ENCODE results near the gene CMTM6.
A peak's percentile ranks its signal among the peaks of the same experiment; 100 is the strongest.
"Not testable (repeated sequence)": the region's sequence is repeated elsewhere in the genome, so short reads cannot be mapped to it uniquely, and the experiment has no call there.

CMTM6 gene

GRCh38 chr3:32463415-32463814 lies 39.2 kb downstream of the CMTM6 start:
- DNase-seq, result not testable (repeated sequence)

DNA sequence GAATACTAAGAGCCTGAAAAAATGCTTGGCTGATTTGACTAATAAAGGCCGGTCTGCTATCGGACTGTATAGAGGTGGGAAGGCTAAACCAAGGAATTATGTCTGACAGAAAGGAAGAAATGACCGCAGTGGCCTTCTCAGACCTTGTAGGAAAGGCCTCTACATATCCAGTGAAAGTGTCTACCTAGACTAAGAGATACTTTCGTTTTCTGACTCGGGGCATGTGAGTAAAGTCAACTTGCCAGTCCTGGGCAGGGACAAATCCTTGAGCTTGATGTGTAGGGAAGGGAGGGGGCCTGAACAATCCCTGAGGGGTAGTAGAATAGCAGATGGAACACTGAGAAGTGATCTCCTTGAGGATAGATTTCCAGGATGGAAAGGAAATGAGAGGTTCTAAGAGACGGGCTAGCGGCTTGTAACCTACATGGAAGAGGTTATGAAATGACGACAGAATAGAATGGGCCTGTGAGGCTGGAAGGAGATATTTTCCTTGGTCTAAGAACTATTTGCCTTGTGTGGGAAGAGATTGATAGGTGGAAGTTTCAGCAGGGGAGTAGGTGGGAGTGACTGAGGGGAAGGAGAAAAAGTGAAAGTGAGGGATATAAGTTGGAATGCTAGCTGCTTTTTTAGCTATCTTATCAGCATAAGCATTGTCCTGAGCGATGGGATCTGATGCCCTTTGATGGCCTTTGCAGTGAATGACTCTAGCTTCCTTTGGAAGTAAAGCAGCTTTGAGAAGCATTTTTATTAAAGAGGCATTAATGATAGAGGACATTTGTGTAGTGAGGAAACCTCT lies 40.3 kb downstream of the CMTM6 start:
- not testable (repeated sequence) for DNase-seq

- not testable (repeated sequence) for DNase-seq
Observed at GRCh38 chr3:32460817-32461496, 41.7 kb downstream of the CMTM6 start.

- peak; percentile 69 for DNase-seq
Observed at GRCh38 chr3:32460031-32460749, 42.5 kb downstream of the CMTM6 start.

DNA sequence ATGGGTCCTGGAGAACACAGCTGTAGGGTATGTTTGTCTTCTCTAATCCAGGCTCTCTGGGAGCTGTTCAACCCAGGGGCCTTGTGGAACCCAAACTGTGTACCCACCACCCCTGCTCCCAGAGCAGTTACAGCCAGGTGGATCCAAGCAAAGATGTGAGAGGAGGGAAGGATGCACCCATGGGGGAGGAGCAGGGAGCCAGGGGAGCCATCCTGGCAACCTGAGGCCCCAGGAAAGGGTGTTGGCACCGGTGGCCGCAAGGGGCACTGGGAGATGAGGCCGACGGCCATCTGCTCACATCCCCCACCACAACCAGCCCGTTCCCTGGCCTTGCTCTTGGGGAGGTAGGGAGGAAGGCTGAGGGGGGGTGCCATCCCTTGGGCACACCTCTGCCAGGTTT lies 43.2 kb downstream of the CMTM6 start:
- DNase-seq, result no peak

DNA sequence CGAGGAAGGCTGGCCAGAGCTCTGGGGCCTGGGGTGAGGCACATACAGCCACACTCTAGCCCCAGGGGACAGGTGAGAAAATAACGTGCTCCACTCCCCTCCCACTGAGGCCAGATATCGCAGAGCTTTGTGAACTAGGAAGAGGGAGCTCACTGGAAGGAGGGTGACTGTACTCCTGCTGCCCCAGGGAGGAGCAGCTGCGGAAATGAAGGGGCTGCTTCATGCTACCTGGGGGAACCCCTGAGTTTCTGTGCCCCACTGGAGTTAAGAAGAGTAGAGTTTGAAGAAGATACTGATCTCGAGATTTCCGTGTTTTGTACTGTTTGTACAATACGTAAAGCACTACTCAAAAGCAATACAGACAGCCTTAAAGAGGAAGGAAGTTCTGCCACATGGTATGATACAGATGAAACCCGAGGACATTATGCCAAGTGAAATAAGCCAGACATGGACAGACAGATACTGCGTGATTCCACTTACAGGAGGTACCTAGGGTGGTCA lies 44.6 kb downstream of the CMTM6 start:
- peak; percentile 50 for DNase-seq

DNA sequence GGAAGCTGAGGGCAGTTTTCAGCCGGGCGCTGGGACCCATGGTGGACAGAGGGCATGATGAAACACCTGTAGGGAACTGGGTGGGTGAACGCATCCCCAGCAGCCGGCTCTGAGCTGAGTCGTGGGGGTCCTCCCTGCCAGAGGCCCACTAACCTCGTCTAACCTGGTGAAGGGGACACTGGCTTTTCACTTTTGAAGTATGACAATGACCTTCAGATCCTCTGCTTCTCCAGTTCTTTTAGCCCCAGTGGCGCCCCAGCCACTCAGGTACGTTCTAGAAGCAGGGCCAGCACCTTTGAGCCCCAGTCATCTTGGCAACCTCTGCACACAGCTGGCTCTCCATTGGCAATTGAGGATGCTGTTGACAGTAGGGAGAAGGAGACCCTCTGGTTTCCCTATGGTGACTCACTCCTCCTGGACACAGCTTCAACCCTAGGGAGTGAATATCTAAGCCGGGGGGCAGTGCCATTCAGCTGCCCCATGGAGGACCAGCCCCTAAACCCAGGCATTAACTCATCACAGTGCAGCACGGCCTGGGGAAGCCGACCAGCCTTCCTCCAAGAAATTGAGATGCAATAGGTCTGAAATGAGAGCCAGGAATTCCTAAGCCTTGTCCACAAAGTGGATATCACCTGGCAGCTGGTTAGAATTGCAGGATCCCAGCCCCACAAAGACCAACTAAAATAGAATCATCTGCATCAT lies 46.1 kb downstream of the CMTM6 start:
- no peak for DNase-seq

GRCh38 chr3:32455609-32456428 lies 46.8 kb downstream of the CMTM6 start:
- DNase-seq, result no peak

DNA sequence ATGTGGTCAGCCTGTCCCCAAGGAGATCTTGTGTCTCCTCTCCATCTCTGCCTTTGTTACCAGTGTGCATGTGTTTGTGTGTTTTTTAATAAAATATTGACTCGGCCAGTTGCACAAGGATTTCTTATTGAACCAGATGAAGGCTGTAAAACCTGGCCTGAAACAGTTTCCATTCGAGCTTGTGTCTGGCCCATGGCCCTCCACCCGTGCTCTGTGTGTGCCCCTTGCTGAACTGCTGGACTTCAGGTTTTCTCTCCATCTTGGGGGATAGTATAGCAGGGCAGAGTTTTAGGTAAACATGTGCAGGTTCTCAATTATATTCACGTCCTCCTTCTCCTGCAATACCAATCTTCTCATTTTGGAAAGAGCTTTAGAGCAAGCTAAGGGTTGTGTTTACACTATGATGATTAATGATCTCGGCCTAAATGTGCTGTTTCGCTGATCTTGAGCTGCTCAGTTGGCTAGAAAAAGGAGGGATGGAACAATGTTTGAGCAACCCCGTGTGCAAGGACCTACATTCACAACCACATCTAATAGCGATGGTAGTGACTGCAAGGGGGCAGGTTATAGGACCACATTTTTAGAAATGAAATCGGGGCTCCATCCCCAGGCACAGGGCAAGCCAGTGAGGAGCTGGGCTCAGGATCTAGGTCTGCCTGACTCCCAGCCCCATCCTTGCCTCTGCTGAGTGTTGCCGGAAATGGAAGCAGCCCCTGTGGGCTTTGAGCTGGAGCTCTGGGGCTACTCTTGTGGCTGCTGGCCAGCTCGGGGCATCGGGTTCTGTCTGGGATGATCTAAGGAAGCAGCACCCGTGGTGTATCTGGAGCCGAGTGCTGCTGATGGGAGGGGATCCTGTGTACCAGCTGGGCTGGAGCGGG lies 47.7 kb downstream of the CMTM6 start:
- no peak for DNase-seq

DNA sequence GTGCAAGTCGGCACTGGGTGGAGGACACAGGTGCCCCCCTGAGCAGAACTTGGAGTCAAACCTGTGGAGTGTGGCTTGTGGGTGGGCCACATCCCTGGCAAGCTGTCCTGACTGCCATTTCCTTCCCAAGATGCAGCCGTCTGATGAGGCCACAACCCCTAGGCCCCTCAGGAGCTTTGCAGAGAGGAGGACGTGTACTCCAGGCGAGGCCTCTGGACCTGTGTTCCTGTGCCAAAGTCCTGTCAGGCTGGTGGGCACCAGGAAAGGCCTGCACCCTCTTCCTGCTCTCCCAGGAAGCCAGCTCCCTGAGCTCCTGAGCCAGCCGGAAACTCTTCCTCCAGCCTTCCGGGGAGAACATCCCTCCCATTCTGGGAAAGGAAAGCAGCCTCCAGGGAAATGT lies 48.5 kb downstream of the CMTM6 start:
- DNase-seq, result no peak

DNA sequence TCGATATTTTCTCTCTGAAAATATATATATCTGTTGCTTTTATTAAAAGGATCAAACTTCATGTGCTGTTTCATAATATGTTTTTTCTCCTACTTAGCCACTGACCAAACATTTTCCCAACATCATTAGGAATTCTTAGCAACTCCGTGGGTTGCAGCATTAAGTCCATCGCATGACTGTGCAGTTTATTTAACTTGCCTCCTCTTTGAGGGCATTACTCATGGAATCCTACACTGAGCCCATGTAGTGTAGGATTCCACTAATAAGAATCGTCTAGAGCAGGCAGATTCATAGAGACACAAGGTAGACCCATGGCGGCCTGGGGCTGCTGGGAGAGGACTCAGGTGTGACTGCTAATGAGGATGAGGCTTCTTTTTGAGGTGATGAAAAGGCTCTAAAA lies 49.3 kb downstream of the CMTM6 start:
- no peak for DNase-seq

GRCh38 chr3:32452009-32452408 lies 50.6 kb downstream of the CMTM6 start:
- DNase-seq, result no peak

- no peak for DNase-seq
Observed at GRCh38 chr3:32450992-32451659, 51.5 kb downstream of the CMTM6 start.

GRCh38 chr3:32450426-32450825 lies 52.2 kb downstream of the CMTM6 start:
- DNase-seq, result no peak

- no peak for DNase-seq
Observed at GRCh38 chr3:32449691-32450090, 53.0 kb downstream of the CMTM6 start.

GRCh38 chr3:32448686-32449474 lies 53.8 kb downstream of the CMTM6 start:
- DNase-seq, result no peak

DNA sequence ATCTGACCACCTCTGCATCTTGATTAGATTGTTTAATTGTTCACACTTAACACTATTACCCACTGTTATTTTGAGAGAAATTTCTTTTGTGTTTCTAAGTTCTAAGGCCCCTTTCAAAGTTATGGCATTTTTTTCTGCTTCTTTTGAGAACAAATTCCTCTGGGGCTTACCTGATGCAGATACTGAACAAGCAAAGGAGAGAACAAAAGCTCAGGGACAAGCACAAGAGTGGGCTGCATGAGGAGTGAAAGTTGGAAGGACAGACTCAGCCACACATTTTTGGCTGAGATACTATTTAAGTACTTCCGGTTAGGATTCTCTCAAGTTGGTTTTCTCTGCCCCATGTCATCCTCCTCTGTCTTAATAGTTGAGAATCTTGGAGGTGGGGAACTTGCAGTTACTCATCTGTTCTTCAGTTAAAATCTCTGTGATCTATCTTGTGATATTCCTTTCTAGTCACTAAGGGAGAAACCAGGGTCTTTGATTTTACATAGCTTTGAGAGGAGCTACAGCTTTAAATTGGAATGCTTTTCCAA lies 54.7 kb downstream of the CMTM6 start:
- DNase-seq, result no peak

DNA sequence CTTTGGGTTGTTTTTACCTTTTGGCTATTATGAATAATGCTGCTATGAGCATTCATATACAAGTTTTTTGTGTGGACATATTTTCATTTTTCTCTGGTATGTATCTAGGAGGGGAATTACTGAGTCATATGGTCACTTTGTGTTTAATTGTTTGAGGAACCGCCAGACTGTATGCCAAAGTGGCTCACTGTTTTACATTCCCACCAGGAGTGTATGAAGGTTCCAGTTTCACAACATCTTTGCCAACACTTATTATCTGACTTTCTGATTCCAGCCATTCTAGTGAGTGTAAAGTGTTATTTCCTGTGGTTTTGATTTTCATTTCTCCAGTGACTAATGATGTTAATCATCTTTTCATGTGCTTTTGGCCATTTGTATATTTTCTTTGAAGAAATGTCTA lies 59.2 kb downstream of the CMTM6 start:
- DNase-seq, result no peak

DNA sequence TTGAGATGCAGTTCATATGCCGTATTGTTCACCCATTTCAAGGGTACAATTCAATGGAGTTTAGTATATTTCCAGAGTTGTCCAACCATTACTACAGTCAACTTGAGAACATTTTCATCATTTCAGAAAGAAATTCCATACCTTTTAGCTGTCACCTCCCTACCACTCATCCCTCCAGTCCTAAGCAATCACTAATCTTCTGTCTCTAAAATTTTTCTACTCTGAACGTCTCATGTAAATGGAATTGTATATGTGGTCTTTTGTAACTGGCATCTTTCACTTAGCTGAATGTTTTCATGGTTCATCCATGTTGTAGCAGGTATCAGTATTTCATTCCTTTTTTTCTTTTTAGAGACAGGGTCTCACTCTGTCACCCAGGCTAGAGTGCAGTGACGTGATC lies 59.9 kb downstream of the CMTM6 start:
- DNase-seq, result no peak

Measured in activated gamma-delta T cell treated with Interleukin-2 at 50 U/mL for 16 hours (primary cell).